Measurements from ENCODE around the gene GASK1A. TPM values are rescaled to one million over a fixed set of nuclear protein-coding genes. Genes with fewer than 3 reads are reported as not detected.

The GASK1A gene
- total and polyA plus RNA-seq, 4 donors, result 0.79 to 22.8 (median 4.6) TPM

DNA sequence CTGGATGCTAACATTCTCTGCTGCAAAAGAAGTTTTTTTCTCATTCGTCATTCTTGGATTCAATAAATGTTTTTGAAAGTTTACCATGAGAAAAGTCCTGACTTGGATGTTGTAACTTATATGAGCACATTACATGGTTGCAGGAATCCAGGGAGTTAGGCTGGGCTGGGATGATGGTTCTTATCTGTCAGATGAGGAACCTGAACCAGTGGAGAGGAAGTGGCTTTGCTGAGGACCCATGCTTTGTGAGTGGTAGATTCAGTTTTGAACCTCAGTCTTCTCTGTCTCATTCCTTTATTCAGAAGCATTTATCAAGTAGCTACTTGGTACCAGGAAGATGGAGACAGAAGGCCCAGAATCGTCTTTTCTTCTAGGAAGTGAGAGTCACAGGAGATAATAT lies 3.7 kb upstream of the GASK1A start (continued):
- TF ChIP-seq CTCF (IDR thresholded peaks at IDR 0.05; ENCODE audit: low read depth, low read length, missing input control), result no peak
- no peak for TF ChIP-seq FOXA2 (IDR thresholded peaks at IDR 0.05)
- no peak for TF ChIP-seq HNF4A (conservative IDR thresholded peaks at IDR 0.05)
- TF ChIP-seq, protein P1, sequence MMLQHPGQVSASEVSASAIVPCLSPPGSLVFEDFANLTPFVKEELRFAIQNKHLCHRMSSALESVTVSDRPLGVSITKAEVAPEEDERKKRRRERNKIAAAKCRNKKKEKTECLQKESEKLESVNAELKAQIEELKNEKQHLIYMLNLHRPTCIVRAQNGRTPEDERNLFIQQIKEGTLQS (IDR thresholded peaks at IDR 0.05), result no peak
- no peak for TF ChIP-seq REST (IDR thresholded peaks at IDR 0.05)
- TF ChIP-seq HNF4G (IDR thresholded peaks at IDR 0.05), result no peak

DNA sequence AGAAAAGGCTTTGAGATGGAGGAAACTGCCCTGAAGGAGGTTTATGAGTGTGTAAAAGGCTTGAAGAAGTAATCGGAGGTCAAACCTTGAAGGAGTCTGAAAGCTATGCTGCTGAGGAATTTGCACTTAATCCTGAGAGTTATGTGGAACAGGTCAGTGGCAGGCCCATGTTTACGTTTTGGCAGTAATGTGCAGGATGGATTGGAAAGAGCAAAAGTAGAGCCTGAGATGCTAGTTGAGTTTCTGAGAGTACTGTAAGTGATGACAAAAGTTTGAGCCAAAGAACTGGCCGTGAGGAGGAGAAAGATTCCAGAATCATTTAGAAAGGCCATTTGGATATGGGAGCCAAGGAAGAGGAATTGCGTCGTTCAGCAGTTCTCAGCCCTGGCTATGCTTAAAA lies 3.2 kb upstream of the GASK1A start:
- TF ChIP-seq, protein P1 (IDR thresholded peaks at IDR 0.05), result no peak
- TF ChIP-seq REST (IDR thresholded peaks at IDR 0.05) (no peak), FOXA1 (IDR thresholded peaks at IDR 0.05) (no peak)
- Histone ChIP-seq H3K4me1 (ENCODE audit: control insufficient read depth in 4 of 4, insufficient read depth in 4 of 4, low read length in 3 of 4) (peaks cover 0 to 33% (median 14%) of the 10 kb centered on the region in 4 donors), H3K27ac (ENCODE audit: low read depth in 1 of 2, low read length in 2 of 2) (no peak overlapping the region), H3K4me3 (ENCODE audit: low read depth in 1 of 3, low read length in 3 of 3) (no peak overlapping the region), H3K27me3 (ENCODE audit: control insufficient read depth in 4 of 4, insufficient read depth in 4 of 4, low read length in 3 of 4) (no peaks in the 10 kb centered on the region), H3K9ac (ENCODE audit: low read depth in 1 of 2, low read length in 2 of 2) (no peak overlapping the region), H3K9me3 (ENCODE audit: control insufficient read depth in 4 of 4, low read length in 3 of 4) (peaks cover 2 to 7% (median 3%) of the 10 kb centered on the region in 4 donors), H3K36me3 (ENCODE audit: control insufficient read depth in 4 of 4, insufficient read depth in 3 of 4, low read depth in 1 of 4, low read length in 3 of 4) (no peaks in the 10 kb centered on the region)
- WGBS, result 95% methylated on average over 5 of the region's 5 CpGs
- no peak for DNase-seq (ENCODE audit: low spot score)

- 82% methylated on average over 12 of the region's 12 CpGs for WGBS
- no peaks in the 10 kb centered on the region for H3K27me3 ChIP-seq (ENCODE audit: control insufficient read depth in 4 of 4, insufficient read depth in 4 of 4, low read length in 3 of 4)
- H3K4me3 ChIP-seq (ENCODE audit: low read depth in 1 of 3, low read length in 3 of 3), result peak overlapping the region; percentile 60 to 76 (median 75)
- H3K27ac ChIP-seq (ENCODE audit: low read depth in 1 of 2, low read length in 2 of 2), result peak overlapping the region; percentile 66 to 81
- H3K9me3 ChIP-seq (ENCODE audit: control insufficient read depth in 4 of 4, low read length in 3 of 4), result no peaks in the 10 kb centered on the region
- TF ChIP-seq CTCF (IDR thresholded peaks at IDR 0.05; ENCODE audit: low read depth, low read length, missing input control) (no peak), RAD21 (IDR thresholded peaks at IDR 0.05) (no peak), MAX (IDR thresholded peaks at IDR 0.05) (no peak), HNF4G (IDR thresholded peaks at IDR 0.05) (no peak), EGR1 (IDR thresholded peaks at IDR 0.05; ENCODE audit: low read depth in 2 of 2) (no peak), REST (IDR thresholded peaks at IDR 0.05) (no peak)
- peak overlapping the region in 1 of 2 donors; percentile 50 for H3K9ac ChIP-seq (ENCODE audit: low read depth in 1 of 2, low read length in 2 of 2)
- DNase-seq (ENCODE audit: low spot score), result no peak
- peaks cover 0 to 25% (median 7%) of the 10 kb centered on the region in 4 donors for H3K4me1 ChIP-seq (ENCODE audit: control insufficient read depth in 4 of 4, insufficient read depth in 4 of 4, low read length in 3 of 4)
- H3K36me3 ChIP-seq (ENCODE audit: control insufficient read depth in 4 of 4, insufficient read depth in 3 of 4, low read depth in 1 of 4, low read length in 3 of 4), result no peaks in the 10 kb centered on the region
Measured at GRCh38 chr3:42980209-42980608, 1.1 kb downstream of the GASK1A start.
